Midbrain (tissue), 1 donor: Measurements from ENCODE around the gene NOX5.

ENCODE experiments used
- DNase-seq: peaks from one replicate; lab custom pipeline; 2025; lab: John Stamatoyannopoulos, UW

NOX5 gene

GRCh38 chr15:69021895-69022294 is 7.4 kb downstream of the NOX5 start:
- DNase-seq = no peak

- no peak for DNase-seq
Measured at GRCh38 chr15:69025320-69025719, 10.8 kb downstream of the NOX5 start.

- DNase-seq = no peak
Measured at GRCh38 chr15:69026355-69026754, 11.9 kb downstream of the NOX5 start.

- no peak for DNase-seq
Measured at GRCh38 chr15:69027976-69028518, 13.6 kb downstream of the NOX5 start.

- DNase-seq = no peak
Measured at GRCh38 chr15:69031013-69032001, 16.8 kb downstream of the NOX5 start.

- DNase-seq = no peak
Measured at GRCh38 chr15:69032031-69032430, 17.5 kb downstream of the NOX5 start.

- no peak for DNase-seq
Measured at GRCh38 chr15:69032703-69033373, 18.3 kb downstream of the NOX5 start.

GRCh38 chr15:69034352-69034751 is 19.9 kb downstream of the NOX5 start:
- DNase-seq = no peak

- DNase-seq = no peak
Measured at GRCh38 chr15:69035205-69035917, 20.9 kb downstream of the NOX5 start.

- DNase-seq = no peak
Measured at GRCh38 chr15:69035918-69036258, 21.4 kb downstream of the NOX5 start.

GRCh38 chr15:69036826-69037225 is 22.3 kb downstream of the NOX5 start:
- no peak for DNase-seq

GRCh38 chr15:69037482-69037881 is 23.0 kb downstream of the NOX5 start:
- DNase-seq = no peak

GRCh38 chr15:69037977-69038376 is 23.5 kb downstream of the NOX5 start:
- no peak for DNase-seq

GRCh38 chr15:69038508-69038907 is 24.0 kb downstream of the NOX5 start:
- no peak for DNase-seq

GRCh38 chr15:69039516-69040225 is 25.2 kb downstream of the NOX5 start:
- DNase-seq = no peak

GRCh38 chr15:69042531-69042930 is 28.0 kb downstream of the NOX5 start:
- DNase-seq = no peak

GRCh38 chr15:69045802-69046201 is 31.3 kb downstream of the NOX5 start:
- DNase-seq = no peak

GRCh38 chr15:69046781-69047180 is 32.3 kb downstream of the NOX5 start:
- no peak for DNase-seq

- DNase-seq = no peak
Measured at GRCh38 chr15:69049976-69050375, 35.5 kb downstream of the NOX5 start.

GRCh38 chr15:69055251-69055650 is 40.8 kb downstream of the NOX5 start:
- DNase-seq = no peak

- DNase-seq = no peak
Measured at GRCh38 chr15:69056365-69056764, 41.9 kb downstream of the NOX5 start.
